SK-N-SH (cell line): Measurements from ENCODE around the gene ADK. TPM values are rescaled to one million over a fixed set of nuclear protein-coding genes. Genes with fewer than 3 reads are reported as not detected.

ENCODE experiments used
- CTCF ChIA-PET: fragments of 300-600, 350-600 bp; formaldehyde crosslinking; extraction: SDS; loops from one replicate; lab custom pipeline; 2021; lab: Yijun Ruan, JAX
- POLR2A ChIA-PET: fragments of 350-600 bp; sonication (Branson Sonifier 250); formaldehyde crosslinking; extraction: SDS; loops from one replicate; lab custom pipeline; 2020; ENCODE audit warnings: antibody characterized with exemption, inconsistent platforms; lab: Yijun Ruan, JAX
- DNase-seq: peaks from one replicate; pipeline ENCODE4 v3.0.0; 2012
- H2AFZ ChIP-seq: fragments of 200-600 bp; sonication (generic); 2 replicates; pipeline ENCODE4 v1.8.1; 2016; ENCODE audit warnings: antibody characterized with exemption, mild to moderate bottlenecking, low read depth
- H3F3A ChIP-seq: fragments of 200-600 bp; sonication (generic); replicated peaks from 2 replicates; pipeline ENCODE3; 2016; ENCODE audit warnings: antibody characterized with exemption, mild to moderate bottlenecking; ENCODE audit not compliant: insufficient read depth
- H3K27ac ChIP-seq, 2 experiments: fragments of 200-500 bp in 1 of 2; fragments of 200-600 bp in 1 of 2; sonication (Bioruptor generic) in 1 of 2; sonication (generic), shearing (Covaris generic) in 1 of 2; 2 replicates each; pipeline versions ENCODE4 v1.5.1 to v1.6.1; 2014 to 2016; ENCODE audit warnings: low read depth in 2 of 2, inconsistent platforms in 1 of 2, low read length in 1 of 2, mild to moderate bottlenecking in 1 of 2, mixed read lengths in 1 of 2
- H3K27me3 ChIP-seq: fragments of 200-600 bp; sonication (generic), shearing (Covaris generic); 2 replicates; pipeline ENCODE4 v1.6.1; 2016; ENCODE audit warnings: mixed run types; ENCODE audit not compliant: insufficient read depth
- H3K36me3 ChIP-seq, 2 experiments: fragments of 200-500 bp in 1 of 2; fragments of 200-600 bp in 1 of 2; sonication (Bioruptor generic) in 1 of 2; sonication (generic) in 1 of 2; replicated peaks in 1 of 2; 2 replicates each; pipeline versions ENCODE3 to v1.5.1; 2014 to 2016; ENCODE audit warnings: low read length in 1 of 2, mild to moderate bottlenecking in 1 of 2; ENCODE audit not compliant: insufficient read depth in 2 of 2, control insufficient read depth in 1 of 2
- H3K4me1 ChIP-seq, 2 experiments: fragments of 200-500 bp in 1 of 2; fragments of 200-600 bp in 1 of 2; sonication (Bioruptor generic) in 1 of 2; sonication (generic), shearing (Covaris generic) in 1 of 2; 2 replicates each; pipeline versions ENCODE4 v1.5.1 to v1.6.1; 2014 to 2016; ENCODE audit warnings: low read depth in 1 of 2, low read length in 1 of 2, mixed run types in 1 of 2; ENCODE audit not compliant: insufficient read depth in 2 of 2, control insufficient read depth in 1 of 2
- H3K4me2 ChIP-seq: fragments of 200-600 bp; sonication (generic), shearing (Covaris generic); 2 replicates; pipeline ENCODE4 v1.6.1; 2017; ENCODE audit warnings: mixed run types
- H3K4me3 ChIP-seq, 2 experiments: fragments of 200-500 bp in 1 of 2; fragments of 200-600 bp in 1 of 2; sonication (Bioruptor generic) in 1 of 2; sonication (generic), shearing (Covaris generic) in 1 of 2; 2 replicates each; pipeline versions ENCODE4 v1.5.1 to v1.8.1; 2014 to 2016; ENCODE audit warnings: low read depth in 2 of 2, inconsistent platforms in 1 of 2, low read length in 1 of 2, mild to moderate bottlenecking in 1 of 2, mixed read lengths in 1 of 2, moderate library complexity in 1 of 2
- H3K79me2 ChIP-seq: fragments of 200-600 bp; sonication (generic); 2 replicates; pipeline ENCODE4 v1.8.1; 2017; ENCODE audit warnings: mild to moderate bottlenecking; ENCODE audit not compliant: insufficient read depth
- H3K9ac ChIP-seq: fragments of 200-600 bp; sonication (generic); 2 replicates; pipeline ENCODE4 v1.6.1; 2017; ENCODE audit warnings: mixed run types
- H3K9me2 ChIP-seq: fragments of 200-600 bp; sonication (generic); 2 replicates; pipeline ENCODE4 v1.6.1; 2017; ENCODE audit warnings: mixed run types
- H3K9me3 ChIP-seq: fragments of 200-600 bp; sonication (generic); 2 replicates; pipeline ENCODE4 v1.6.1; 2017; ENCODE audit warnings: mixed run types, mild to moderate bottlenecking, moderate library complexity
- H4K20me1 ChIP-seq: fragments of 200-600 bp; sonication (generic); 2 replicates; pipeline ENCODE4 v1.6.1; 2017; ENCODE audit warnings: mild to moderate bottlenecking, mixed run types; ENCODE audit not compliant: insufficient read depth
- CHD2 ChIP-seq: fragments of 150-350 bp; IDR thresholded peaks from 2 replicates; pipeline ENCODE4 v1.6.1; 2018; ENCODE audit warnings: low read length; ENCODE audit not compliant: partially characterized antibody
- EP300 ChIP-seq, 2 experiments: IDR thresholded peaks; 2 replicates each; pipeline versions ENCODE4 v1.4.0 to v1.6.1; 2012; ENCODE audit warnings: borderline replicate concordance in 1 of 2, low read depth in 1 of 2, low read length in 1 of 2
- FOXM1 ChIP-seq: IDR thresholded peaks from 2 replicates; pipeline ENCODE4 v1.4.0; 2012; ENCODE audit warnings: low read depth, mild to moderate bottlenecking
- GATA2 ChIP-seq: sonication (generic); formaldehyde crosslinking; IDR thresholded peaks from 2 replicates; pipeline ENCODE4 v1.5.0; 2020; ENCODE audit warnings: mild to moderate bottlenecking, missing genetic modification reagents
- JUND ChIP-seq: IDR thresholded peaks from 2 replicates; pipeline ENCODE4 v1.4.0; 2012
- MEF2A ChIP-seq: IDR thresholded peaks from 2 replicates; pipeline ENCODE4 v1.4.0; 2012; ENCODE audit warnings: low read depth, borderline replicate concordance
- NFIC ChIP-seq: IDR thresholded peaks from 2 replicates; pipeline ENCODE4 v1.4.0; 2012; ENCODE audit warnings: borderline replicate concordance
- RXRA ChIP-seq: IDR thresholded peaks from 2 replicates; pipeline ENCODE4 v1.4.0; 2012; ENCODE audit warnings: low read depth, mild to moderate bottlenecking, borderline replicate concordance
- TAF1 ChIP-seq: IDR thresholded peaks from 2 replicates; pipeline ENCODE4 v1.6.1; 2012; ENCODE audit warnings: low read depth, mild to moderate bottlenecking, low read length, moderate library complexity, borderline replicate concordance
- TEAD4 ChIP-seq: IDR thresholded peaks from 2 replicates; pipeline ENCODE4 v1.4.0; 2012; ENCODE audit warnings: mild to moderate bottlenecking, borderline replicate concordance; ENCODE audit not compliant: insufficient read depth
- YY1 ChIP-seq: IDR thresholded peaks from 2 replicates; pipeline ENCODE4 v1.4.0; 2012; ENCODE audit warnings: low read depth, mild to moderate bottlenecking
- ZBTB33 ChIP-seq: IDR thresholded peaks from 2 replicates; pipeline ENCODE4 v1.4.0; 2012; ENCODE audit warnings: low read depth, borderline replicate concordance
- WGBS: methylation state at CpG from one replicate; pipeline ENCODE4 v1.1.6; 2017; ENCODE audit warnings: low lambda C conversion rate; 5-methylcytosine and 5-hydroxymethylcytosine counted together
- polyA plus RNA-seq, 3 experiments: library from polyadenylated mRNA; depleted of rRNA; stranded (reverse); fragments of >200 nt; gene quantifications; 2 replicates each; pipeline ENCODE4 v1.2.3, GENCODE V29; 2012
- TF ChIP-seq, protein P1 (sequence below): IDR thresholded peaks from 2 replicates; pipeline ENCODE4 v1.4.0; 2012; ENCODE audit warnings: low read depth, borderline replicate concordance
- TF ChIP-seq, protein P2 (sequence below): fragments of 200-600 bp; sonication (generic); IDR thresholded peaks from 2 replicates; pipeline ENCODE4 v1.6.1; 2017; ENCODE audit warnings: antibody characterized with exemption, mild to moderate bottlenecking, moderate library complexity

Gene ADK
- polyA plus RNA-seq, 1 of the 3 experiments (the other 2 are of a cell fraction) = 25.1 TPM

DNA sequence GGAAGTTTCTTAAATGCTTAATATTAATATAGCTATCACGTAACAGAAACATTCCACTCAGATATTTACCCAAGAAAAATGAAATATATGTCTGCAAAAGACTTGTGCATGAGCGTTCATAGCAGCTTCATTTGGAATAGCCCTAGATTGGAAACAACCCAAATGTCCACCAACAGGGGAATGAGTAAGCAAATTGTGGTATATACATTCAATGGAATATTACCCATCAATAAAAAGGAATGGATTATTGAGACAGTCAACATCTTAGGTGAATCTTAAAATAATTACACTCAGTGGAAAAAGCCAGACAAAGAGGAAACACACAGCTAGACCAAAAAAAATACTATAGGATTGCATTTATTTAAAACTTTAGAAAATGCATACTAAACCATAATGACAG, 585.0 kb downstream of the ADK start:
- CTCF ChIA-PET = interaction anchor here (0.7 kb wide), 1 partner anchor 15 kb away, joined by 3 read pairs; no protein-coding TSS in a partner anchor
- WGBS = 75% methylated on average over 2 of the region's 2 CpGs
- no peak overlapping the region for H2AFZ ChIP-seq

More for the DNA sequence above, 585.0 kb downstream of the ADK start:
- H4K20me1 ChIP-seq = no peaks in the 10 kb centered on the region
- H3K4me3 ChIP-seq = no peak overlapping the region
- H3K4me1 ChIP-seq = no peaks in the 10 kb centered on the region
- TF ChIP-seq YY1 = no peak
- no peak for TF ChIP-seq RXRA
- TF ChIP-seq, protein P1, sequence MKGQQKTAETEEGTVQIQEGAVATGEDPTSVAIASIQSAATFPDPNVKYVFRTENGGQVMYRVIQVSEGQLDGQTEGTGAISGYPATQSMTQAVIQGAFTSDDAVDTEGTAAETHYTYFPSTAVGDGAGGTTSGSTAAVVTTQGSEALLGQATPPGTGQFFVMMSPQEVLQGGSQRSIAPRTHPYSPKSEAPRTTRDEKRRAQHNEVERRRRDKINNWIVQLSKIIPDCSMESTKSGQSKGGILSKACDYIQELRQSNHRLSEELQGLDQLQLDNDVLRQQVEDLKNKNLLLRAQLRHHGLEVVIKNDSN = no peak
- no peak for TF ChIP-seq FOXM1
- TF ChIP-seq GATA2 (CRISPR knock-in tag) = no peak
- TF ChIP-seq NFIC = no peak
- no peak for TF ChIP-seq TAF1
- no peak for TF ChIP-seq ZBTB33
- no peak for TF ChIP-seq MEF2A
- TF ChIP-seq, protein P2, sequence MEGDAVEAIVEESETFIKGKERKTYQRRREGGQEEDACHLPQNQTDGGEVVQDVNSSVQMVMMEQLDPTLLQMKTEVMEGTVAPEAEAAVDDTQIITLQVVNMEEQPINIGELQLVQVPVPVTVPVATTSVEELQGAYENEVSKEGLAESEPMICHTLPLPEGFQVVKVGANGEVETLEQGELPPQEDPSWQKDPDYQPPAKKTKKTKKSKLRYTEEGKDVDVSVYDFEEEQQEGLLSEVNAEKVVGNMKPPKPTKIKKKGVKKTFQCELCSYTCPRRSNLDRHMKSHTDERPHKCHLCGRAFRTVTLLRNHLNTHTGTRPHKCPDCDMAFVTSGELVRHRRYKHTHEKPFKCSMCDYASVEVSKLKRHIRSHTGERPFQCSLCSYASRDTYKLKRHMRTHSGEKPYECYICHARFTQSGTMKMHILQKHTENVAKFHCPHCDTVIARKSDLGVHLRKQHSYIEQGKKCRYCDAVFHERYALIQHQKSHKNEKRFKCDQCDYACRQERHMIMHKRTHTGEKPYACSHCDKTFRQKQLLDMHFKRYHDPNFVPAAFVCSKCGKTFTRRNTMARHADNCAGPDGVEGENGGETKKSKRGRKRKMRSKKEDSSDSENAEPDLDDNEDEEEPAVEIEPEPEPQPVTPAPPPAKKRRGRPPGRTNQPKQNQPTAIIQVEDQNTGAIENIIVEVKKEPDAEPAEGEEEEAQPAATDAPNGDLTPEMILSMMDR = no peak
- no peak for TF ChIP-seq TEAD4
- TF ChIP-seq JUND = no peak
- no peak for TF ChIP-seq CHD2
- TF ChIP-seq EP300 (IDR thresholded peaks at IDR 0.05; ENCODE audit: borderline replicate concordance in 1 of 2, low read depth in 1 of 2, low read length in 1 of 2) = no peak
- TF ChIP-seq, all 33 proteins: peak for 0
- H3K9me2 ChIP-seq = no peaks in the 10 kb centered on the region
- no peak overlapping the region for H3K4me2 ChIP-seq
- POLR2A ChIA-PET = no interaction called here
- no peaks in the 10 kb centered on the region for H3K9me3 ChIP-seq
- H3K27me3 ChIP-seq = no peaks in the 10 kb centered on the region
- H3K9ac ChIP-seq = no peak overlapping the region
- no peaks in the 10 kb centered on the region for H3K36me3 ChIP-seq
- H3F3A ChIP-seq = no peaks in the 10 kb centered on the region
- DNase-seq = no peak
- H3K27ac ChIP-seq = no peak overlapping the region
- H3K79me2 ChIP-seq = no peaks in the 10 kb centered on the region
